ENCODE measurements around the gene FAM120A. TPM values are rescaled to one million over a fixed set of nuclear protein-coding genes. Genes with fewer than 3 reads are reported as not detected.

Gene FAM120A
- total RNA-seq, 1 donor from 2014 or later = 107 TPM

DNA sequence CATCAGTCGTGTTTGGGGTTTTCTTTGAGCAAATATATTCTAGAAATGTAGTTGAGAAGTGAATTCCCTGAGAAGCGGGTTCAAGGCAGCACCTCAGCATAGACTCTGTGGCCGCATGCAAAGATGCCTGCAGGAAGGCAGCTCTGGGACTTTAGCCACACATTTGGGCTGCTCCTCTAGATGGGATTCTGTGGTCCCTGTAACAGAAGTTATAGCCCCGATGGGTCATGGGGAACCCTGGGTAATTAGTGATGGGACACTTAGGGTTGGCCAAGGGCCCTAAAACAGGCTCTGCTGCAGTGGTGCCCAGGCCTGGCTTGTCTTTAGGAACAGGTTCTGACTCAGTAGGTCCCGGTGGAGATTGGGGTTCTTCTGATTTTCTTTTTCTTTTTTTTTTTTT is 161.7 kb downstream of the FAM120A start:
- H3K4me1 Mint-ChIP-seq = peaks cover 16% of the 10 kb centered on the region
- H3K27ac Mint-ChIP-seq = no peak overlapping the region
- peaks cover 19% of the 10 kb centered on the region for H3K36me3 Mint-ChIP-seq (ENCODE audit: low read depth)
- TF ChIP-seq CTCF (IDR thresholded peaks at IDR 0.05) = no peak
- H3K4me3 Mint-ChIP-seq = no peak overlapping the region
- no peaks in the 10 kb centered on the region for H3K27me3 Mint-ChIP-seq
- CTCF ChIA-PET = no interaction called here
- intact Hi-C loops (cut with micrococcal nuclease) = no loop called here
- H3K9me3 Mint-ChIP-seq = peaks cover 13% of the 10 kb centered on the region
- ATAC-seq (ENCODE audit: low read depth) = no peak
- POLR2A ChIA-PET = interaction anchor here (0.6 kb wide), 1 partner anchor 38 kb away, joined by 3 read pairs; no protein-coding TSS in a partner anchor
- DNase-seq = no peak

DNA sequence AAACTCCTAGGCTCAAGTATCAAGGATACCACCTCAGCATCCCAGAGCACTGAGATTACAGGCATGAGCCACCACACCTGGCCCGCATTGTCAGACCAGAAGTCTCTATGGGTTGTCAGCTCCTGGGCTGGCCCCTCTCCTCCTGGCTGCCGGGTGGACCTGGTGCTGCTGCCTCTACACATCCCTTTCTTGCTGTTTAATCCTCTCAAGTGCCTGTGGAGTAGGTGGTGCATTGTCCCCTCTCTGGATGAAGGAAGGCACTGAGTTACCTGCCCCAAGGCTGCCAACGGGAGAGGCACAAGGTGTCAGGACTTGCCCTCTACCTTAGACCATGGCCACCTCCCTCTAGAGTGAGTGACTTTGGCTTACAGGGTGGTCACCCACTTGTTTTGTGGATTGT is 162.3 kb downstream of the FAM120A start:
- ChIA-PET POLR2A (no interaction called here), CTCF (no interaction called here)
- ATAC-seq (ENCODE audit: low read depth) (no peak), DNase-seq (no peak)
- H3K27ac Mint-ChIP-seq = no peak overlapping the region
- H3K4me1 Mint-ChIP-seq = peaks cover 16% of the 10 kb centered on the region
- no peaks in the 10 kb centered on the region for H3K27me3 Mint-ChIP-seq
- peaks cover 12% of the 10 kb centered on the region for H3K9me3 Mint-ChIP-seq
- no peak for TF ChIP-seq CTCF (IDR thresholded peaks at IDR 0.05)
- peaks cover 19% of the 10 kb centered on the region for H3K36me3 Mint-ChIP-seq (ENCODE audit: low read depth)
- no peak overlapping the region for H3K4me3 Mint-ChIP-seq
- intact Hi-C loops (cut with micrococcal nuclease) = no loop called here

- no peak overlapping the region for H3K27ac Mint-ChIP-seq
These were observed 163.5 kb downstream of the FAM120A start for GRCh38 chr9:93614830-93615468.

More at GRCh38 chr9:93614830-93615468, 163.5 kb downstream of the FAM120A start:
- intact Hi-C loops (cut with micrococcal nuclease) = no loop called here
- no peak overlapping the region for H3K4me3 Mint-ChIP-seq
- ATAC-seq (ENCODE audit: low read depth) (no peak), DNase-seq (no peak)
- no peaks in the 10 kb centered on the region for H3K27me3 Mint-ChIP-seq
- ChIA-PET POLR2A (no interaction called here), CTCF (no interaction called here)
- H3K4me1 Mint-ChIP-seq = peaks cover 16% of the 10 kb centered on the region
- H3K9me3 Mint-ChIP-seq = peaks cover 4% of the 10 kb centered on the region
- TF ChIP-seq CTCF (IDR thresholded peaks at IDR 0.05) = no peak
- H3K36me3 Mint-ChIP-seq (ENCODE audit: low read depth) = peaks cover 12% of the 10 kb centered on the region

Other genes starting within 250 kb of the FAM120A start
- gene FAM120AOS, start 1.9 kb downstream of the FAM120A start, total RNA-seq = 35.8 and 39.0 TPM in 2 replicates
- gene PHF2, start 124.9 kb downstream of the FAM120A start, total RNA-seq = 18.2 and 19.3 TPM in 2 replicates